GM23248 (cell line): ENCODE measurements around the gene PRAC1. TPM values are rescaled to one million over a fixed set of nuclear protein-coding genes. Genes with fewer than 3 reads are reported as not detected.

Experiments used
- DNase-seq: peaks from one replicate; pipeline ENCODE4 v3.0.0-alpha.2; 2015
- H2AFZ ChIP-seq: fragments of 200-600 bp; sonication (generic); 2 replicates; pipeline ENCODE4 v1.6.1; 2016; ENCODE audit warnings: antibody characterized with exemption
- H3F3A ChIP-seq: fragments of 200-600 bp; sonication (generic); 2 replicates; pipeline ENCODE4 v1.6.1; 2016; ENCODE audit warnings: mild to moderate bottlenecking, antibody characterized with exemption, mixed run types; ENCODE audit not compliant: insufficient read depth
- H3K27ac ChIP-seq: fragments of 200-600 bp; sonication (generic); 2 replicates; pipeline ENCODE4 v1.5.1; 2016; ENCODE audit warnings: mild to moderate bottlenecking
- H3K27me3 ChIP-seq: fragments of 200-600 bp; sonication (generic); replicated peaks from 2 replicates; pipeline ENCODE4 v1.6.1; 2016; ENCODE audit warnings: mild to moderate bottlenecking; ENCODE audit not compliant: insufficient read depth
- H3K36me3 ChIP-seq: fragments of 200-600 bp; sonication (generic); 2 replicates; pipeline ENCODE4 v1.6.1; 2016; ENCODE audit warnings: low read depth, mild to moderate bottlenecking
- H3K4me1 ChIP-seq: fragments of 200-600 bp; sonication (generic); 2 replicates; pipeline ENCODE4 v1.6.1; 2016; ENCODE audit warnings: mild to moderate bottlenecking; ENCODE audit not compliant: insufficient read depth
- H3K4me2 ChIP-seq: fragments of 200-600 bp; sonication (generic); one replicate; pipeline ENCODE4 v1.6.1; 2016; ENCODE audit warnings: mild to moderate bottlenecking; ENCODE audit not compliant: unreplicated experiment
- H3K4me3 ChIP-seq: fragments of 200-600 bp; sonication (generic); 2 replicates; pipeline ENCODE4 v1.5.1; 2016; ENCODE audit warnings: mild to moderate bottlenecking
- H3K79me2 ChIP-seq: fragments of 200-600 bp; sonication (generic); 2 replicates; pipeline ENCODE4 v1.6.1; 2016; ENCODE audit warnings: mild to moderate bottlenecking; ENCODE audit not compliant: insufficient read depth
- H3K9ac ChIP-seq: fragments of 200-600 bp; sonication (generic); 2 replicates; pipeline ENCODE4 v1.6.1; 2016; ENCODE audit warnings: mild to moderate bottlenecking
- H3K9me2 ChIP-seq: fragments of 200-600 bp; sonication (generic); 2 replicates; pipeline ENCODE4 v1.6.1; 2016; ENCODE audit warnings: mixed run types, mild to moderate bottlenecking, moderate library complexity; ENCODE audit not compliant: insufficient read depth
- H3K9me3 ChIP-seq: fragments of 200-600 bp; sonication (generic); one replicate; pipeline ENCODE4 v1.6.1; 2017; ENCODE audit warnings: low read depth
- H4K20me1 ChIP-seq: fragments of 200-600 bp; sonication (generic); 2 replicates; pipeline ENCODE4 v1.6.0; 2016; ENCODE audit not compliant: insufficient read depth
- EZH2 ChIP-seq: fragments of 200-600 bp; sonication (generic); IDR thresholded peaks from 2 replicates; pipeline ENCODE4 v1.6.1; 2018; ENCODE audit warnings: antibody characterized with exemption, mild to moderate bottlenecking; ENCODE audit not compliant: insufficient read depth, poor library complexity, severe bottlenecking
- EZH2phosphoT487 ChIP-seq: fragments of 200-600 bp; sonication (generic); IDR thresholded peaks from 2 replicates; pipeline ENCODE4 v1.6.1; 2018; ENCODE audit warnings: antibody characterized with exemption, moderate library complexity, mild to moderate bottlenecking, low read depth; ENCODE audit not compliant: insufficient read depth
- WGBS, 2 experiments: methylation state at CpG; one replicate each; pipeline ENCODE4 v1.1.6; 2015 to 2017; ENCODE audit warnings: low lambda C conversion rate in 2 of 2, low coverage in 1 of 2; ENCODE audit errors: missing lambda C conversion rate in 2 of 2; 5-methylcytosine and 5-hydroxymethylcytosine counted together
- in situ Hi-C: fragments of 300-500 bp; cut with MboI; formaldehyde crosslinking; loops from 2 replicates; pipeline ENCODE4 v1.15.0; 2020
- polyA plus RNA-seq: library from polyadenylated mRNA; unstranded; fragments of >200 nt; fragmentation: Nextera tagmentation; extraction: Ambion mirVana; gene quantifications from 2 replicates; pipeline ENCODE4 v1.2.1, GENCODE V29; 2016
- total RNA-seq: library from RNA; depleted of rRNA; stranded (reverse); fragments of >200 nt; shearing (Covaris generic); gene quantifications from 2 replicates; pipeline ENCODE4 v1.2.3, GENCODE V29; 2014

The PRAC1 gene
- total and polyA plus RNA-seq, 2 experiments from 2014 or later: not detected

GRCh38 chr17:48755356-48755755 is 33.0 kb upstream of the PRAC1 start:
- no peaks in the 10 kb centered on the region for H3K9me2 ChIP-seq
- TF ChIP-seq EZH2: no peak
- TF ChIP-seq EZH2phosphoT487: no peak
- 20 to 24% methylated on average over 8 of the region's 8 CpGs for WGBS, 2 experiments
- H3K27ac ChIP-seq: no peak overlapping the region
- H4K20me1 ChIP-seq: no peaks in the 10 kb centered on the region
- no peaks in the 10 kb centered on the region for H3K79me2 ChIP-seq
- in situ Hi-C loops: no loop called here
- H3K36me3 ChIP-seq: no peaks in the 10 kb centered on the region
- no peak overlapping the region for H3K4me3 ChIP-seq
- no peak overlapping the region for H3K9ac ChIP-seq
- DNase-seq: no peak
- H3F3A ChIP-seq: no peaks in the 10 kb centered on the region
- peaks cover 6% of the 10 kb centered on the region; the same call in 1 of the 2 replicates for H3K4me1 ChIP-seq
- no peaks in the 10 kb centered on the region for H3K9me3 ChIP-seq
- no peak overlapping the region for H2AFZ ChIP-seq
- H3K4me2 ChIP-seq: no peak overlapping the region
- peaks cover 82% of the 10 kb centered on the region for H3K27me3 ChIP-seq

- H3F3A ChIP-seq: no peaks in the 10 kb centered on the region
- no peaks in the 10 kb centered on the region for H3K79me2 ChIP-seq
- no peaks in the 10 kb centered on the region for H3K36me3 ChIP-seq
- 0 out of 2 replicates have a peak overlapping the region, but pooled peaks have one; percentile 9 for H3K4me3 ChIP-seq
- peaks cover 6% of the 10 kb centered on the region; the same call in 1 of the 2 replicates for H3K4me1 ChIP-seq
- H3K9ac ChIP-seq: no peak overlapping the region
- TF ChIP-seq EZH2 (peak; percentile 94), EZH2phosphoT487 (no peak)
- H2AFZ ChIP-seq: no peak overlapping the region
- peaks cover 86% of the 10 kb centered on the region for H3K27me3 ChIP-seq
- H3K27ac ChIP-seq: no peak overlapping the region
- in situ Hi-C loops: no loop called here
- no peaks in the 10 kb centered on the region for H4K20me1 ChIP-seq
- no peak overlapping the region for H3K4me2 ChIP-seq
- no peak for DNase-seq
- H3K9me2 ChIP-seq: no peaks in the 10 kb centered on the region
- WGBS, 2 experiments: 7 to 9% methylated on average over 52 of the region's 52 CpGs
- H3K9me3 ChIP-seq: no peaks in the 10 kb centered on the region
Measured at GRCh38 chr17:48754500-48755261, 32.4 kb upstream of the PRAC1 start.

- Histone ChIP-seq H3F3A (no peaks in the 10 kb centered on the region), H4K20me1 (no peaks in the 10 kb centered on the region), H3K9ac (no peak overlapping the region), H3K36me3 (no peaks in the 10 kb centered on the region), H3K4me3 (0 out of 2 replicates have a peak overlapping the region, but pooled peaks have one; percentile 9), H3K79me2 (no peaks in the 10 kb centered on the region), H3K27ac (no peak overlapping the region), H3K4me1 (peaks cover 6% of the 10 kb centered on the region; the same call in 1 of the 2 replicates), H3K4me2 (peak overlapping the region; percentile 11), H3K27me3 (peaks cover 86% of the 10 kb centered on the region), H3K9me3 (no peaks in the 10 kb centered on the region), H2AFZ (no peak overlapping the region), H3K9me2 (no peaks in the 10 kb centered on the region)
- DNase-seq: peak; percentile 36
- in situ Hi-C loops: no loop called here
- TF ChIP-seq EZH2phosphoT487: 0 out of 2 replicates have a peak, but pooled peaks have one; percentile 20
- TF ChIP-seq EZH2: no peak
- 2 to 3% methylated on average over 22 of the region's 22 CpGs for WGBS, 2 experiments
Measured at GRCh38 chr17:48753794-48754499, 31.6 kb upstream of the PRAC1 start.

GRCh38 chr17:48752399-48753288 is 30.3 kb upstream of the PRAC1 start:
- 10 to 12% methylated on average over 42 to 43 of the region's 43 CpGs for WGBS, 2 experiments
- H4K20me1 ChIP-seq: no peaks in the 10 kb centered on the region
- in situ Hi-C loops: no loop called here
- H3K4me1 ChIP-seq: peaks cover 6% of the 10 kb centered on the region; the same call in 1 of the 2 replicates
- 0 out of 2 replicates have a peak, but pooled peaks have one; percentile 53 for TF ChIP-seq EZH2phosphoT487
- peak; percentile 75 for TF ChIP-seq EZH2
- H3K27me3 ChIP-seq: peaks cover 94% of the 10 kb centered on the region
- no peaks in the 10 kb centered on the region for H3K9me3 ChIP-seq
- no peak for DNase-seq
- no peaks in the 10 kb centered on the region for H3F3A ChIP-seq
- no peak overlapping the region for H2AFZ ChIP-seq
- H3K36me3 ChIP-seq: no peaks in the 10 kb centered on the region
- no peak overlapping the region for H3K9ac ChIP-seq
- no peak overlapping the region for H3K27ac ChIP-seq
- no peaks in the 10 kb centered on the region for H3K9me2 ChIP-seq
- H3K79me2 ChIP-seq: no peaks in the 10 kb centered on the region
- no peak overlapping the region for H3K4me3 ChIP-seq
- H3K4me2 ChIP-seq: no peak overlapping the region
